GM19043 (cell line): ENCODE measurements around the gene YLPM1.

Source experiments
- ATAC-seq: cut with Tn5 transposase; IDR thresholded peaks from one replicate; pipeline ENCODE4 v1.9.1; 2021; ENCODE audit warnings: low read depth; ENCODE audit not compliant: unreplicated experiment

YLPM1 gene

GRCh38 chr14:74865156-74865555, 102.0 kb downstream of the YLPM1 start:
- no peak for ATAC-seq

- ATAC-seq, result no peak
Measured at GRCh38 chr14:74866708-74867389, 103.7 kb downstream of the YLPM1 start.

GRCh38 chr14:74867673-74868072, 104.6 kb downstream of the YLPM1 start:
- ATAC-seq, result no peak

- no peak for ATAC-seq
Measured at GRCh38 chr14:74868739-74869138, 105.6 kb downstream of the YLPM1 start.

- no peak for ATAC-seq
Measured at GRCh38 chr14:74871819-74872218, 108.7 kb downstream of the YLPM1 start.

- ATAC-seq, result no peak
Measured at GRCh38 chr14:74875204-74875603, 112.1 kb downstream of the YLPM1 start.

- no peak for ATAC-seq
Measured at GRCh38 chr14:74875941-74876913, 113.1 kb downstream of the YLPM1 start, which contains the start of gene PROX2. TSS of gene PROX2 (minus strand) at chr14:74876145. CDS start at chr14:74863834, 12,311 bp downstream.

- no peak for ATAC-seq
Measured at GRCh38 chr14:74879427-74880182, 116.5 kb downstream of the YLPM1 start.

GRCh38 chr14:74881431-74882102, 118.5 kb downstream of the YLPM1 start, which contains the start of gene DLST:
TSS of gene DLST (plus strand) at chr14:74881916. CDS start at chr14:74881954, 38 bp downstream.
- peak; percentile 94 for ATAC-seq

GRCh38 chr14:74882103-74882920, 119.2 kb downstream of the YLPM1 start:
- ATAC-seq, result peak; percentile 31
